SK-N-SH (cell line): ENCODE measurements around the gene DCDC2.

ENCODE experiments used
- CHD2 ChIP-seq: fragments of 150-350 bp; IDR thresholded peaks from 2 replicates; pipeline ENCODE4 v1.6.1; 2018; ENCODE audit warnings: low read length; ENCODE audit not compliant: partially characterized antibody
- CTCF ChIP-seq: fragments of 200-600 bp; sonication (generic); IDR thresholded peaks from 2 replicates; pipeline ENCODE4 v1.6.1; 2017; ENCODE audit warnings: antibody characterized with exemption, mild to moderate bottlenecking, moderate library complexity
- MAX ChIP-seq: IDR thresholded peaks from 2 replicates; pipeline ENCODE4 v1.4.0; 2012; ENCODE audit warnings: low read depth
- MXI1 ChIP-seq: IDR thresholded peaks from 2 replicates; pipeline ENCODE4 v1.6.1; 2012; ENCODE audit warnings: mild to moderate bottlenecking, low read depth, low read length, improper control_type of control experiment
- POLR2AphosphoS5 ChIP-seq: IDR thresholded peaks from 2 replicates; pipeline ENCODE4 v1.6.1; 2012; ENCODE audit warnings: low read depth, low read length
- TEAD4 ChIP-seq: IDR thresholded peaks from 2 replicates; pipeline ENCODE4 v1.4.0; 2012; ENCODE audit warnings: mild to moderate bottlenecking, borderline replicate concordance; ENCODE audit not compliant: insufficient read depth
- USF1 ChIP-seq: IDR thresholded peaks from 2 replicates; pipeline ENCODE4 v1.4.0; 2012; ENCODE audit warnings: low read depth, borderline replicate concordance

GRCh38 chr6:24382220-24382540 is 24.3 kb upstream of the DCDC2 start:
- TF ChIP-seq USF1 (no peak), TEAD4 (no peak), CTCF (no peak), CHD2 (no peak), MAX (no peak), MXI1 (no peak), POLR2AphosphoS5 (no peak)
